ENCODE data around the gene HTT.

Gene HTT

GRCh38 chr4:3252831-3253641 is 178.6 kb downstream of the HTT start:
- Histone ChIP-seq H3K27ac (replicated peaks) (no peak overlapping the region), H3K4me3 (replicated peaks; ENCODE audit: insufficient read depth, low read length) (no peak overlapping the region), H3K27me3 (ENCODE audit: insufficient read depth, poor library complexity, severe bottlenecking) (no peaks in the 10 kb centered on the region)
- no peak for TF ChIP-seq REST (IDR thresholded peaks at IDR 0.05; ENCODE audit: insufficient replicate concordance, low read depth)
- no peak for TF ChIP-seq POLR2AphosphoS5 (IDR thresholded peaks at IDR 0.05; ENCODE audit: low read depth)
- TF ChIP-seq GABPA (IDR thresholded peaks at IDR 0.05; ENCODE audit: low read depth): no peak
- no peak for TF ChIP-seq SPI1 (IDR thresholded peaks at IDR 0.05; ENCODE audit: borderline replicate concordance, low read depth)
- TF ChIP-seq CTCF (IDR thresholded peaks at IDR 0.05; ENCODE audit: insufficient read depth, low read length): no peak
- no peak for DNase-seq (ENCODE audit: low read depth in 1 of 2, low spot score in 1 of 2)

- no peak overlapping the region for H3K4me3 ChIP-seq (replicated peaks; ENCODE audit: insufficient read depth, low read length)
- no peaks in the 10 kb centered on the region for H3K27me3 ChIP-seq (ENCODE audit: insufficient read depth, poor library complexity, severe bottlenecking)
- no peak for DNase-seq (ENCODE audit: low read depth in 1 of 2, low spot score in 1 of 2)
- TF ChIP-seq GABPA (IDR thresholded peaks at IDR 0.05; ENCODE audit: low read depth) (no peak), CTCF (IDR thresholded peaks at IDR 0.05; ENCODE audit: insufficient read depth, low read length) (no peak), REST (IDR thresholded peaks at IDR 0.05; ENCODE audit: insufficient replicate concordance, low read depth) (no peak), SPI1 (IDR thresholded peaks at IDR 0.05; ENCODE audit: borderline replicate concordance, low read depth) (no peak), POLR2AphosphoS5 (IDR thresholded peaks at IDR 0.05; ENCODE audit: low read depth) (no peak)
- no peak overlapping the region for H3K27ac ChIP-seq (replicated peaks)
These were observed 179.3 kb downstream of the HTT start for GRCh38 chr4:3253808-3254207.

- H3K27me3 ChIP-seq (ENCODE audit: insufficient read depth, poor library complexity, severe bottlenecking): no peaks in the 10 kb centered on the region
- H3K4me3 ChIP-seq (replicated peaks; ENCODE audit: insufficient read depth, low read length): no peak overlapping the region
- no peak for TF ChIP-seq GABPA (IDR thresholded peaks at IDR 0.05; ENCODE audit: low read depth)
- no peak overlapping the region for H3K27ac ChIP-seq (replicated peaks)
- no peak for DNase-seq (ENCODE audit: low read depth in 1 of 2, low spot score in 1 of 2)
These were observed 180.0 kb downstream of the HTT start for GRCh38 chr4:3254302-3255131.

- H3K27me3 ChIP-seq (ENCODE audit: insufficient read depth, poor library complexity, severe bottlenecking): no peaks in the 10 kb centered on the region
- no peak for DNase-seq (ENCODE audit: low read depth in 1 of 2, low spot score in 1 of 2)
- TF ChIP-seq SPI1 (IDR thresholded peaks at IDR 0.05; ENCODE audit: borderline replicate concordance, low read depth) (no peak), POLR2AphosphoS5 (IDR thresholded peaks at IDR 0.05; ENCODE audit: low read depth) (no peak), REST (IDR thresholded peaks at IDR 0.05; ENCODE audit: insufficient replicate concordance, low read depth) (no peak), GABPA (IDR thresholded peaks at IDR 0.05; ENCODE audit: low read depth) (no peak), CTCF (IDR thresholded peaks at IDR 0.05; ENCODE audit: insufficient read depth, low read length) (no peak)
- no peak overlapping the region for H3K27ac ChIP-seq (replicated peaks)
- no peak overlapping the region for H3K4me3 ChIP-seq (replicated peaks; ENCODE audit: insufficient read depth, low read length)
These were observed 181.2 kb downstream of the HTT start for GRCh38 chr4:3255611-3256186.
